ENCODE measurements around the gene B3GNT5. TPM values are rescaled to one million over a fixed set of nuclear protein-coding genes. Genes with fewer than 3 reads are reported as not detected.
A peak's percentile ranks its signal among the peaks of the same experiment; 100 is the strongest.

B3GNT5 gene
- total and polyA plus RNA-seq, 2 of the 8 experiments (the other 6 are each of a cell fraction or from before 2014, with no cell fraction given), result 2.4 to 9.7 TPM

- peaks cover 4 to 26% (median 15%) of the 10 kb centered on the region in 4 experiments; a peak in 6 of 7 replicates for H3K4me1 ChIP-seq (replicated peaks in 1 of 4; ENCODE audit: control insufficient read depth in 3 of 4, insufficient read depth in 4 of 4, low read length in 3 of 4)
- H3K4me2 ChIP-seq (ENCODE audit: insufficient read depth in 1 of 2, low read depth in 2 of 2, low read length in 2 of 2), result no peak overlapping the region
- no peak overlapping the region for H3K56ac ChIP-seq (replicated peaks; ENCODE audit: insufficient read length, low read depth, low read length)
- H3K9ac ChIP-seq (replicated peaks in 1 of 4; ENCODE audit: extremely low read depth in 1 of 4, low read depth in 3 of 4, low read length in 3 of 4), result no peak overlapping the region
- 0 out of 2 replicates have a peak overlapping the region, but pooled peaks have one; percentile 34 for H2BK20ac ChIP-seq (ENCODE audit: low read length)
- no peaks in the 10 kb centered on the region for H3K9me3 ChIP-seq (ENCODE audit: insufficient read depth in 2 of 2, low read depth in 1 of 2, low read length in 1 of 2)
- no peak for TF ChIP-seq POU5F1 (IDR thresholded peaks at IDR 0.05; ENCODE audit: low read depth, low read length)
- no peak for TF ChIP-seq FOSL1 (IDR thresholded peaks at IDR 0.05; ENCODE audit: insufficient read depth, low read depth, low read length)
- TF ChIP-seq RFX5 (IDR thresholded peaks at IDR 0.05; ENCODE audit: borderline replicate concordance, low read depth, low read length), result no peak
- no peak for TF ChIP-seq SIX5 (IDR thresholded peaks at IDR 0.05; ENCODE audit: low read depth, low read length)
- no peak for TF ChIP-seq SIRT6 (IDR thresholded peaks at IDR 0.05; ENCODE audit: low read length)
- TF ChIP-seq SP1 (IDR thresholded peaks at IDR 0.05; ENCODE audit: low read depth, low read length), result no peak
- no peak for TF ChIP-seq MAX (IDR thresholded peaks at IDR 0.05)
- no peak for TF ChIP-seq CEBPB (IDR thresholded peaks at IDR 0.05; ENCODE audit: low read depth, low read length)
- no peak for TF ChIP-seq E2F6 (IDR thresholded peaks at IDR 0.05)
- no peak for TF ChIP-seq TBP (IDR thresholded peaks at IDR 0.05; ENCODE audit: low read depth, low read length)
- no peak for TF ChIP-seq CTBP2 (IDR thresholded peaks at IDR 0.05; ENCODE audit: borderline replicate concordance, insufficient read depth, insufficient read length, low read length)
- TF ChIP-seq SP4 (IDR thresholded peaks at IDR 0.05; ENCODE audit: low read length), result no peak
- H2BK12ac ChIP-seq (ENCODE audit: low read depth, low read length), result no peak overlapping the region
- 0 out of 2 replicates have a peak, but pooled peaks cover 3% of the 10 kb centered on the region for H3K79me1 ChIP-seq (ENCODE audit: low read depth, low read length)
- H3K18ac ChIP-seq (ENCODE audit: extremely low read depth, low read length), result no peak overlapping the region
- no peak overlapping the region for H2BK15ac ChIP-seq (ENCODE audit: low read length)
- no peak overlapping the region for H2AK5ac ChIP-seq (ENCODE audit: low read depth, low read length)
- H3K23ac ChIP-seq (ENCODE audit: insufficient read length), result no peak overlapping the region
- H3K14ac ChIP-seq (ENCODE audit: insufficient read length), result no peak overlapping the region
- H2BK5ac ChIP-seq (ENCODE audit: low read depth, low read length), result no peak overlapping the region
- POLR2A ChIA-PET (ENCODE audit: partially characterized antibody), result no interaction called here
- H2BK120ac ChIP-seq (replicated peaks; ENCODE audit: low read depth, low read length), result no peak overlapping the region
- no peak overlapping the region for H3K27ac ChIP-seq (ENCODE audit: low read depth, low read length)
- no peak overlapping the region for H4K91ac ChIP-seq (replicated peaks; ENCODE audit: insufficient read length, low read length)
- no peak overlapping the region for H4K5ac ChIP-seq (ENCODE audit: insufficient read length, low read depth, low read length)
- H4K20me1 ChIP-seq (replicated peaks in 1 of 2; ENCODE audit: control insufficient read depth in 1 of 2, insufficient read depth in 2 of 2, low read length in 2 of 2), result peaks cover 0 to 2% of the 10 kb centered on the region in 2 experiments
- 0 out of 8 replicates have a peak, but pooled peaks cover 0 to 5% (median 0%) of the 10 kb centered on the region in 4 experiments for H3K36me3 ChIP-seq (ENCODE audit: control insufficient read depth in 2 of 4, insufficient read depth in 4 of 4, low read length in 3 of 4)
- H2AFZ ChIP-seq (ENCODE audit: low read length), result no peak overlapping the region
- H4K8ac ChIP-seq (ENCODE audit: extremely low read depth, insufficient read depth, low read length), result no peak overlapping the region
- no peak for DNase-seq (ENCODE audit: low read depth in 1 of 2, low spot score in 2 of 2)
- no peaks in the 10 kb centered on the region; the same call in 1 of the 2 replicates for H3K23me2 ChIP-seq (ENCODE audit: low read depth, low read length)
- no peak overlapping the region for H3K4me3 ChIP-seq (ENCODE audit: extremely low read depth in 1 of 4, insufficient read depth in 2 of 4, low read depth in 3 of 4, low read length in 4 of 4)
- peaks cover 0 to 11% of the 10 kb centered on the region in 2 experiments; a peak in 2 of 4 replicates for H3K79me2 ChIP-seq (ENCODE audit: control insufficient read depth in 1 of 2, insufficient read depth in 2 of 2, low read length in 2 of 2)
- H3K27me3 ChIP-seq (replicated peaks in 1 of 4; ENCODE audit: control insufficient read depth in 3 of 4, extremely low read depth in 1 of 4, insufficient read depth in 3 of 4, low read length in 3 of 4), result no peaks in the 10 kb centered on the region; a peak in 1 of 7 replicates
- CTCF ChIA-PET (ENCODE audit: partially characterized antibody), result interaction anchor here (3.2 kb wide), 1 partner anchor 122 kb away, joined by 14 read pairs; no protein-coding TSS in a partner anchor
- H3K4ac ChIP-seq (replicated peaks; ENCODE audit: insufficient read length, low read depth, low read length), result no peak overlapping the region
- FAIRE-seq, result no peak
- 82% methylated on average over 7 of the region's 7 CpGs; no CpG with 5 or more reads in 1 of the 2 experiments for WGBS, 2 experiments (ENCODE audit: extremely low coverage in 1 of 2, insufficient coverage in 1 of 2, insufficient read length in 1 of 2, insufficient replicate concordance in 2 of 2, low coverage in 1 of 2, low lambda C conversion rate in 2 of 2, missing lambda C conversion rate in 1 of 2)
Measured at GRCh38 chr3:183260167-183260904, 7.3 kb downstream of the B3GNT5 start.

Data from H1 (cell line).